SJCRH30 (cell line): ENCODE data around the gene MNAT1. TPM values are rescaled to one million over a fixed set of nuclear protein-coding genes. Genes with fewer than 3 reads are reported as not detected.

ENCODE experiments used
- DNase-seq, 2 experiments: peaks; one replicate each; pipeline ENCODE4 v3.0.0-alpha.2; 2015 to 2020
- H3K27ac ChIP-seq: fragments of 250-450 bp; sonication (Bioruptor Pico); 2 replicates; pipeline ENCODE4 v1.5.1; 2020; ENCODE audit warnings: mild to moderate bottlenecking, moderate library complexity
- H3K27me3 ChIP-seq: fragments of 250-450 bp; sonication (Bioruptor Pico); 2 replicates; pipeline ENCODE4 v1.5.1; 2020; ENCODE audit warnings: mild to moderate bottlenecking, moderate library complexity
- H3K36me3 ChIP-seq: fragments of 250-450 bp; sonication (Bioruptor Pico); 2 replicates; pipeline ENCODE4 v1.5.1; 2020; ENCODE audit warnings: mild to moderate bottlenecking, moderate library complexity
- H3K4me1 ChIP-seq: fragments of 250-450 bp; sonication (Bioruptor Pico); 2 replicates; pipeline ENCODE4 v1.5.1; 2020; ENCODE audit warnings: mild to moderate bottlenecking, moderate library complexity
- H3K4me3 ChIP-seq: fragments of 250-450 bp; sonication (Bioruptor Pico); 2 replicates; pipeline ENCODE4 v1.5.1; 2020; ENCODE audit warnings: mild to moderate bottlenecking, moderate library complexity
- H3K9me3 ChIP-seq: fragments of 250-450 bp; sonication (Bioruptor Pico); replicated peaks from 2 replicates; pipeline ENCODE4 v1.5.1; 2020; ENCODE audit warnings: mild to moderate bottlenecking, moderate library complexity
- total RNA-seq: library from RNA; depleted of rRNA; stranded (reverse); fragments of >200 nt; shearing (Covaris generic); gene quantifications from 2 replicates; pipeline ENCODE4 v1.2.3, GENCODE V29; 2014; rRNA removed

MNAT1 gene
- total RNA-seq, 1 experiment from 2014 or later, result 129 TPM

GRCh38 chr14:60989599-60989998, 255.0 kb downstream of the MNAT1 start:
- H3K27ac ChIP-seq, result no peak overlapping the region
- no peaks in the 10 kb centered on the region for H3K4me1 ChIP-seq
- H3K36me3 ChIP-seq, result peaks cover 94% of the 10 kb centered on the region
- no peak for DNase-seq
- H3K27me3 ChIP-seq, result no peaks in the 10 kb centered on the region
- no peak overlapping the region for H3K4me3 ChIP-seq
- H3K9me3 ChIP-seq, result no peaks in the 10 kb centered on the region

- no peak for DNase-seq
- Histone ChIP-seq H3K27ac (no peak overlapping the region), H3K27me3 (no peaks in the 10 kb centered on the region), H3K4me3 (no peak overlapping the region), H3K4me1 (no peaks in the 10 kb centered on the region), H3K9me3 (no peaks in the 10 kb centered on the region), H3K36me3 (peaks cover 67% of the 10 kb centered on the region)
Observed at GRCh38 chr14:60998617-60999016, 264.1 kb downstream of the MNAT1 start.

DNA sequence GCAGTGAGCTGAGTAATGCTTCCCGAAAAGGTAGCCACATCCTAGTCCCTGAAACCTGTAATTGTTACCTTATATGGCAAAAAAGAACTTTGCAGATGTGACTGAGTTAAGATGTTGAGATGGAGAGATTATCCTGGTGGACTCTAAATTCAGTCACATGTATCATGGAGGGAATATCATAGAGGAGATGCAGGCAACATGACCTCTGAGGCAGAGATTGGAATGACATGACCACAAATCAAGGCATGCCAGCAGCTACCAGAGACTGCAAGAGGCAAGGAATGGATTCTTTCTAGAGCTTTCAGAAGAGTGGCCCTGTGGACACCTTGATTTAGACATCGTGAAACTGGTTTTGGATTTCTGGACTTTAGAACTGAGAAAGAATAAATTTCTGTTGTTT, 265.0 kb downstream of the MNAT1 start:
- DNase-seq, result no peak
- H3K4me3 ChIP-seq, result no peak overlapping the region
- peaks cover 70% of the 10 kb centered on the region for H3K36me3 ChIP-seq
- peaks cover 4% of the 10 kb centered on the region for H3K9me3 ChIP-seq
- H3K4me1 ChIP-seq, result no peaks in the 10 kb centered on the region
- no peak overlapping the region for H3K27ac ChIP-seq
- no peaks in the 10 kb centered on the region for H3K27me3 ChIP-seq

DNA sequence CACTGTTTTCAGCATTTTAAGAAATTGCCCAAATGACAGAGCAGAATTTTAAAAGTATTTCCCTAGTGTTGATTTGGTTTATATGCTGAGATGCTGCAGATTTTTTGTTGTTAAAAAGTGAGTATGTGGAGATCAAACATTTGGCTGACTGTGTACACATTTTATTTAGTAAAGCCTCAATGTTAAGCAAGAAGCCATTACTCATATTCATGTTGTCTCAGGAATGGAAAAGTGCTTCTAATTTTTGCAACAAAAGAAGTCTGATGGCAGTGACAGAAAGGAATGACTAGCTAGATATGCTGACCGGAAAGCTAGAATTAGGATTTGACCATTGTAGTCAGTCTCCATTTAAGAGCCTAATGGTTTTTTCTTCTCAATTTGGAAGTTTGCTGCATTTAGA, 269.0 kb downstream of the MNAT1 start:
- H3K27me3 ChIP-seq, result no peaks in the 10 kb centered on the region
- H3K27ac ChIP-seq, result no peak overlapping the region
- H3K4me1 ChIP-seq, result no peaks in the 10 kb centered on the region
- peaks cover 60% of the 10 kb centered on the region for H3K36me3 ChIP-seq
- H3K4me3 ChIP-seq, result no peak overlapping the region
- peaks cover 13% of the 10 kb centered on the region for H3K9me3 ChIP-seq
- DNase-seq, result no peak

GRCh38 chr14:61019537-61019936, 285.0 kb downstream of the MNAT1 start:
- Histone ChIP-seq H3K36me3 (peaks cover 13% of the 10 kb centered on the region), H3K4me1 (peaks cover 13% of the 10 kb centered on the region), H3K27me3 (no peaks in the 10 kb centered on the region), H3K9me3 (no peaks in the 10 kb centered on the region), H3K27ac (no peak overlapping the region), H3K4me3 (no peak overlapping the region)
- no peak for DNase-seq

Other genes with a start within 250 kb of the MNAT1 start
- 0.86 and 1.9 TPM in 2 replicates for gene C14orf39, start 248.7 kb upstream of the MNAT1 start, total RNA-seq
- not detected in 2 replicates for gene SIX6, start 225.6 kb upstream of the MNAT1 start, total RNA-seq
- 63.4 and 65.0 TPM in 2 replicates for gene SIX1, start 85.3 kb upstream of the MNAT1 start, total RNA-seq
- gene SIX4, start 10.4 kb upstream of the MNAT1 start, total RNA-seq, result 45.1 and 46.7 TPM in 2 replicates
- 16.3 and 19.5 TPM in 2 replicates for gene TRMT5, start 246.3 kb downstream of the MNAT1 start, total RNA-seq
- 50.2 and 63.0 TPM in 2 replicates for gene SLC38A6, start 246.5 kb downstream of the MNAT1 start, total RNA-seq